ENCODE data around the gene LENG8.

DNA sequence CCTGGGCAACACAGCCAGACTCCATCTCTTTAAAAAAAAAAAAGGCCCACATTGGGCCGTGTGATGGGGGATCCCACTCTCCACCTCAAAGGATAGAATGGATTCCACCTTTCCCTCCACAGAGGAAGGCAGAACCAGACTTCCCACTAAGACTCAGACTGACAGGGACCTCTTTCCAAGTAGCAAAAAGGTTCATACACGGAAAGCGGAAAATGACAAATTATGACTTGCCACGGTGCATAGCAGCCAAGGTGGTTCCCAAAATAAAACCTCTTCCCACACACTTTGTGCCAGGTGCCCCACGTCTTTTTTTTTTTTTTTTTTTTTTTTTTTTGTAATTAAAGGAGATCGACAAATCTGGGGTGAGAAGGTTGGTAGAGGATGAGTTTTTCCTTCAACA, 48.1 kb upstream of the LENG8 start:
- TF ChIP-seq, protein P1, sequence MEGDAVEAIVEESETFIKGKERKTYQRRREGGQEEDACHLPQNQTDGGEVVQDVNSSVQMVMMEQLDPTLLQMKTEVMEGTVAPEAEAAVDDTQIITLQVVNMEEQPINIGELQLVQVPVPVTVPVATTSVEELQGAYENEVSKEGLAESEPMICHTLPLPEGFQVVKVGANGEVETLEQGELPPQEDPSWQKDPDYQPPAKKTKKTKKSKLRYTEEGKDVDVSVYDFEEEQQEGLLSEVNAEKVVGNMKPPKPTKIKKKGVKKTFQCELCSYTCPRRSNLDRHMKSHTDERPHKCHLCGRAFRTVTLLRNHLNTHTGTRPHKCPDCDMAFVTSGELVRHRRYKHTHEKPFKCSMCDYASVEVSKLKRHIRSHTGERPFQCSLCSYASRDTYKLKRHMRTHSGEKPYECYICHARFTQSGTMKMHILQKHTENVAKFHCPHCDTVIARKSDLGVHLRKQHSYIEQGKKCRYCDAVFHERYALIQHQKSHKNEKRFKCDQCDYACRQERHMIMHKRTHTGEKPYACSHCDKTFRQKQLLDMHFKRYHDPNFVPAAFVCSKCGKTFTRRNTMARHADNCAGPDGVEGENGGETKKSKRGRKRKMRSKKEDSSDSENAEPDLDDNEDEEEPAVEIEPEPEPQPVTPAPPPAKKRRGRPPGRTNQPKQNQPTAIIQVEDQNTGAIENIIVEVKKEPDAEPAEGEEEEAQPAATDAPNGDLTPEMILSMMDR (IDR thresholded peaks at IDR 0.05), result no peak
- TF ChIP-seq EZH2 (IDR thresholded peaks at IDR 0.05), result no peak
